ENCODE data around the gene SPG21. TPM values are rescaled to one million over a fixed set of nuclear protein-coding genes. Genes with fewer than 3 reads are reported as not detected.
A peak's percentile ranks its signal among the peaks of the same experiment; 100 is the strongest.

Gene SPG21
- total RNA-seq, 4 donors from 2014 or later: 83.5 to 96.7 (median 90.8) TPM

DNA sequence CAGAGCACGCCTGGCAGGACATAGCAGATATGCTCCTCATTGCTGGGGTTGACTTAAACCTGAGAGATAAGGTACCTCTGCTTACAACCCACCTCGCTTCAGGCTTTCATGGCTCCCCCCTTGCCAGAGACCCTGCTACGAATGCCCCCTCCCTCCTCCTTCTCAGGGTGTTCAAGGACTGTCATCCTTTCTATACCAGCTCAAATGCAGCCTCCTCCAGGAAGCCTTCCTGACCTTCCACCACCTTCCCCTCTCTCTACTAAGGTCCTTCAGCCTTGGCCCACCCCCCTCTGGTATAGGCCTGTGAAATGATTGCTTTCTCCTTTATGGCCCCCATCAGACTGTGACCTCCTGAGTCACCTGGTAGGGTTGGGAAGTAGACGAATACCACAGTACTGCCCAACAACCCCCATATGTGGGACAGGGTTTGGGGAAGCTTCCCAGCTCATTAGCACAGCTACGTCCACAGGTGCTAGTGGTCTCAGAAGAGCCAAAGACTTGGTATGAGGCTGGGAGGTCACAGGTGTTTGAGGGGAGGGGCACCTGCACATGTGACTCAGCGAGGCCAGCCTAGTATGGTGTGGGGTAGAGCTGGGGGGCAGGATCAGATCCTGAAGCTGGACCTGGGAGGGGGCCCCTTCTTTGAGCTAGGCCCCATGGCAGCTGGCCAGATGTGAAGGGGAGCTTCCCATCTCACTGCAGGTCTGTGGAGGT, 46.0 kb downstream of the SPG21 start:
- peak; percentile 78 for DNase-seq (ENCODE audit: extremely low spot score)
- no peak overlapping the region for H3K27ac ChIP-seq (replicated peaks in 1 of 4)
- intact Hi-C loops (cut with DNase I): no loop called here

DNA sequence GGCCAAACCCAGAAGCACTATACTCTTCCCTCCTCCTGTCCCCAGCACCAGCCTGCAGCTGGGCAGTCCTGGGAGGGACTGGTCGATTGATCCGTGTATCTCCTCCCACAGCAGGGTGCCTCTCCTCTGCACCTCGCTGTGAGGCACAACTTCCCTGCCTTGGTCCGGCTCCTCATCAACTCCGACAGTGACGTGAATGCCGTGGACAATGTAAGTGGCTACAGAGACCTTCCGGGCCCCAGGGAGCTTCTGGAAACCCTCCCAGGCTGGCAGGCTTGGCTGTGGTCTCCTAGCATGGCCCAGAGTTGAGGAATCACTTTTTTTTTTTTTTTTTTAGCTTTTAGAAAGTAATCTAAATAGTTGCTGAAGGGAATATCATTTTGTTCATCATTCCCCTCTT, 47.4 kb downstream of the SPG21 start:
- Histone ChIP-seq H3K9me3 (no peaks in the 10 kb centered on the region), H3K27me3 (no peaks in the 10 kb centered on the region), H3K4me1 (no peaks in the 10 kb centered on the region), H3K4me3 (no peak overlapping the region), H3K36me3 (peaks cover 0 to 37% (median 3%) of the 10 kb centered on the region in 4 donors), H3K27ac (replicated peaks in 1 of 4) (no peak overlapping the region)
- no peak for DNase-seq (ENCODE audit: extremely low spot score)
- intact Hi-C loops (cut with DNase I): no loop called here
- 78% methylated on average over 8 of the region's 8 CpGs for WGBS
- no peak for TF ChIP-seq POLR2A (IDR thresholded peaks at IDR 0.05; ENCODE audit: low read depth)
- no peak for TF ChIP-seq POLR2AphosphoS5 (IDR thresholded peaks at IDR 0.05)
- TF ChIP-seq EP300 (IDR thresholded peaks at IDR 0.05): no peak
- TF ChIP-seq, protein P1, sequence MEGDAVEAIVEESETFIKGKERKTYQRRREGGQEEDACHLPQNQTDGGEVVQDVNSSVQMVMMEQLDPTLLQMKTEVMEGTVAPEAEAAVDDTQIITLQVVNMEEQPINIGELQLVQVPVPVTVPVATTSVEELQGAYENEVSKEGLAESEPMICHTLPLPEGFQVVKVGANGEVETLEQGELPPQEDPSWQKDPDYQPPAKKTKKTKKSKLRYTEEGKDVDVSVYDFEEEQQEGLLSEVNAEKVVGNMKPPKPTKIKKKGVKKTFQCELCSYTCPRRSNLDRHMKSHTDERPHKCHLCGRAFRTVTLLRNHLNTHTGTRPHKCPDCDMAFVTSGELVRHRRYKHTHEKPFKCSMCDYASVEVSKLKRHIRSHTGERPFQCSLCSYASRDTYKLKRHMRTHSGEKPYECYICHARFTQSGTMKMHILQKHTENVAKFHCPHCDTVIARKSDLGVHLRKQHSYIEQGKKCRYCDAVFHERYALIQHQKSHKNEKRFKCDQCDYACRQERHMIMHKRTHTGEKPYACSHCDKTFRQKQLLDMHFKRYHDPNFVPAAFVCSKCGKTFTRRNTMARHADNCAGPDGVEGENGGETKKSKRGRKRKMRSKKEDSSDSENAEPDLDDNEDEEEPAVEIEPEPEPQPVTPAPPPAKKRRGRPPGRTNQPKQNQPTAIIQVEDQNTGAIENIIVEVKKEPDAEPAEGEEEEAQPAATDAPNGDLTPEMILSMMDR (IDR thresholded peaks at IDR 0.05): no peak

More for the DNA sequence above, 46.0 kb downstream of the SPG21 start:
- TF ChIP-seq EP300 (IDR thresholded peaks at IDR 0.05): no peak
- no peak for TF ChIP-seq POLR2A (IDR thresholded peaks at IDR 0.05; ENCODE audit: low read depth)
- TF ChIP-seq, protein P1 (IDR thresholded peaks at IDR 0.05): no peak
- no peak for TF ChIP-seq POLR2AphosphoS5 (IDR thresholded peaks at IDR 0.05)
- H3K9me3 ChIP-seq: no peaks in the 10 kb centered on the region
- no peaks in the 10 kb centered on the region for H3K4me1 ChIP-seq
- H3K36me3 ChIP-seq: peaks cover 0 to 41% (median 4%) of the 10 kb centered on the region in 4 donors
- WGBS: 91% methylated on average over 6 of the region's 6 CpGs
- H3K4me3 ChIP-seq: no peak overlapping the region
- no peaks in the 10 kb centered on the region for H3K27me3 ChIP-seq

DNA sequence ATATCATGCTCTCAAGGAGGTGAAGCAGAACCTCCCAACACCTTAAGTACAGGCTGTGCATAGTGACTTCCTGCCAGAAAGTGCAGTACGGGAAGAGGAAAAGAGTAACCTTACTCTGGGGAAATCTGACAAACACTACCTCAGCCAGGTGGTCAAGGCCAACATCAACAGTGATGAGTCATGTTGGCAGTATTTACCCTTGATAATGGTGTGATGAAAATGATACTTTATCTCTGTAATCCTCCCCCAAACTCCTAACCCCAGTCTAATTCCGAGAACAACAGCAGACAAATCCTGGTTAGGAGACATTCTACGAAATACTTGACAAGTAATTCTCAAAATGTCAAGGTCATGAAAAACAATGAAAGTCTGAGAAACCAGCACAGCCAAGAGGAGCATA, 51.5 kb downstream of the SPG21 start:
- TF ChIP-seq POLR2AphosphoS5 (IDR thresholded peaks at IDR 0.05) (peak in 1 of 2 donors; percentile 21), POLR2A (IDR thresholded peaks at IDR 0.05; ENCODE audit: low read depth) (no peak), EP300 (IDR thresholded peaks at IDR 0.05) (no peak)
- TF ChIP-seq, protein P1 (IDR thresholded peaks at IDR 0.05): no peak
- intact Hi-C loops (cut with DNase I): no loop called here
- H3K36me3 ChIP-seq: peaks cover 0 to 44% (median 5%) of the 10 kb centered on the region in 4 donors
- 58% methylated on average over 3 of the region's 3 CpGs for WGBS
- H3K4me3 ChIP-seq: no peak overlapping the region
- no peaks in the 10 kb centered on the region for H3K4me1 ChIP-seq
- DNase-seq (ENCODE audit: extremely low spot score): peak; percentile 62
- no peaks in the 10 kb centered on the region for H3K9me3 ChIP-seq
- H3K27me3 ChIP-seq: no peaks in the 10 kb centered on the region
- no peak overlapping the region for H3K27ac ChIP-seq (replicated peaks in 1 of 4)

DNA sequence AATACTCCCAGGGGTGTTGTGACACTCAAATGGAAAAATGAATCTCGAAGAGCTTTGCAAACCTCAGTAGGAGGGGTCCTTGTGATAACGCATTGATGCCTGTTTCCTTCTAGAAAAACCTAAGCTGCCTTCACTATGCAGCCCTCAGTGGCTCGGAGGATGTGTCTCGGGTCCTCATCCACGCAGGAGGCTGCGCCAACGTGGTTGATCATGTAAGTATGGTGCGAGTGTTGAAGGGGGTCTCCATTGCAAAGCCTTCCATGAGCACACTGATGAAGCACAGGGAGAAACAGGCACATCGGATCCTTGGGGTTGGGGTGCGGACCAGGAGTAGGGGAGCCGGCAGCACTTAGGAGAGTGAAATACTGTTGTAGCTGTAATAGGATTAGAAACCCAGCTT, 55.7 kb downstream of the SPG21 start:
- Histone ChIP-seq H3K9me3 (no peaks in the 10 kb centered on the region), H3K27ac (replicated peaks in 1 of 4) (no peak overlapping the region), H3K27me3 (no peaks in the 10 kb centered on the region), H3K36me3 (peaks cover 0 to 59% (median 12%) of the 10 kb centered on the region in 4 donors), H3K4me3 (no peak overlapping the region), H3K4me1 (no peaks in the 10 kb centered on the region)
- 95% methylated on average over 11 of the region's 11 CpGs for WGBS
- intact Hi-C loops (cut with DNase I): no loop called here
- peak; percentile 74 for DNase-seq (ENCODE audit: extremely low spot score)
- TF ChIP-seq, protein P1 (IDR thresholded peaks at IDR 0.05): no peak
- TF ChIP-seq EP300 (IDR thresholded peaks at IDR 0.05) (no peak), POLR2AphosphoS5 (IDR thresholded peaks at IDR 0.05) (no peak), POLR2A (IDR thresholded peaks at IDR 0.05; ENCODE audit: low read depth) (no peak)
